ENCODE measurements around the gene THEMIS.
"Not testable (repeated sequence)": the region's sequence is repeated elsewhere in the genome, so short reads cannot be mapped to it uniquely, and the experiment has no call there.

THEMIS gene

GRCh38 chr6:127900935-127901334 is at the start of gene THEMIS:
THEMIS (minus strand) TSS chr6:127901058; CDS start chr6:127900932, 126 bp downstream.
- DNase-seq, result no peak

- no peak for DNase-seq
Observed at GRCh38 chr6:127949251-127949650, 48.4 kb upstream of the THEMIS start.

GRCh38 chr6:127946388-127946787 is 45.5 kb upstream of the THEMIS start:
- no peak for DNase-seq

- DNase-seq, result no peak
Observed at GRCh38 chr6:127945434-127946097, 44.7 kb upstream of the THEMIS start.

GRCh38 chr6:127941228-127941627 is 40.4 kb upstream of the THEMIS start:
- DNase-seq, result no peak

- DNase-seq, result peak; percentile 35
Observed at GRCh38 chr6:127939442-127940066, 38.7 kb upstream of the THEMIS start.

- peak; percentile 31 for DNase-seq
Observed at GRCh38 chr6:127938701-127939100, 37.8 kb upstream of the THEMIS start.

- no peak for DNase-seq
Observed at GRCh38 chr6:127937747-127938146, 36.9 kb upstream of the THEMIS start.

GRCh38 chr6:127937102-127937501 is 36.2 kb upstream of the THEMIS start:
- DNase-seq, result no peak

GRCh38 chr6:127934956-127935355 is 34.1 kb upstream of the THEMIS start:
- no peak for DNase-seq

- no peak for DNase-seq
Observed at GRCh38 chr6:127933852-127934840, 33.3 kb upstream of the THEMIS start.

GRCh38 chr6:127933137-127933536 is 32.3 kb upstream of the THEMIS start:
- DNase-seq, result no peak

- no peak for DNase-seq
Observed at GRCh38 chr6:127932708-127933107, 31.9 kb upstream of the THEMIS start.

- DNase-seq, result not testable (repeated sequence)
Observed at GRCh38 chr6:127926441-127926840, 25.6 kb upstream of the THEMIS start.

GRCh38 chr6:127924440-127924839 is 23.6 kb upstream of the THEMIS start:
- DNase-seq, result no peak

- DNase-seq, result no peak
Observed at GRCh38 chr6:127924031-127924430, 23.2 kb upstream of the THEMIS start.

- DNase-seq, result peak; percentile 10
Observed at GRCh38 chr6:127923135-127923534, 22.3 kb upstream of the THEMIS start.

GRCh38 chr6:127921982-127922381 is 21.1 kb upstream of the THEMIS start:
- no peak for DNase-seq

GRCh38 chr6:127920804-127921203 is 19.9 kb upstream of the THEMIS start:
- no peak for DNase-seq

- DNase-seq, result no peak
Observed at GRCh38 chr6:127918506-127919427, 17.9 kb upstream of the THEMIS start.

GRCh38 chr6:127917766-127918165 is 16.9 kb upstream of the THEMIS start:
- DNase-seq, result no peak

- DNase-seq, result no peak
Observed at GRCh38 chr6:127914240-127914639, 13.4 kb upstream of the THEMIS start.
